WTC11 (cell line): Measurements from ENCODE around the gene MAPT. TPM values are rescaled to one million over a fixed set of nuclear protein-coding genes. Genes with fewer than 3 reads are reported as not detected.

ENCODE experiments used
- ATAC-seq: fragments of 200-7000 bp; cut with Tn5 transposase; 2 replicates; pipeline ENCODE4 v1.10.0; 2021; ENCODE audit warnings: mild to moderate bottlenecking, moderate library complexity
- CTCF ChIA-PET: fragments of 300-600 bp; sonication (Branson Sonifier 250); formaldehyde crosslinking; loops from one replicate; lab custom pipeline; 2021; ENCODE audit warnings: antibody characterized with exemption; lab: Charles Lee
- POLR2A ChIA-PET: fragments of 350-600 bp; sonication (Branson Sonifier 250); formaldehyde crosslinking; loops from one replicate; lab custom pipeline; 2021; ENCODE audit warnings: antibody characterized with exemption; lab: Charles Lee
- DNase-seq: peaks from one replicate; pipeline ENCODE4 v3.0.0; 2021; ENCODE audit warnings: low spot score
- H3K27ac Mint-ChIP-seq: 2 replicates; pipeline ENCODE4 v1.8.0; 2021; ENCODE audit warnings: mixed read lengths
- H3K27me3 Mint-ChIP-seq: 2 replicates; pipeline ENCODE4 v1.8.0; 2021; ENCODE audit warnings: low read depth, mild to moderate bottlenecking, moderate library complexity, mixed read lengths
- H3K36me3 Mint-ChIP-seq: 2 replicates; pipeline ENCODE4 v1.8.0; 2021; ENCODE audit warnings: mixed read lengths
- H3K4me1 Mint-ChIP-seq: 2 replicates; pipeline ENCODE4 v1.8.0; 2022; ENCODE audit warnings: mixed read lengths
- H3K4me3 Mint-ChIP-seq: 2 replicates; pipeline ENCODE4 v1.8.0; 2021; ENCODE audit warnings: mild to moderate bottlenecking, moderate library complexity, mixed read lengths
- H3K9me3 Mint-ChIP-seq: 2 replicates; pipeline ENCODE4 v1.8.0; 2021; ENCODE audit warnings: mixed read lengths
- FOXK1 ChIP-seq: sonication (generic); formaldehyde crosslinking; IDR thresholded peaks from 2 replicates; pipeline ENCODE4 v1.8.0; 2022; ENCODE audit warnings: mild to moderate bottlenecking, moderate library complexity, missing genetic modification reagents
- GABPB1 ChIP-seq: sonication (generic); formaldehyde crosslinking; IDR thresholded peaks from 2 replicates; pipeline ENCODE4 v1.8.1; 2023; ENCODE audit warnings: mild to moderate bottlenecking, missing genetic modification reagents
- GTF2I ChIP-seq: fragments of 250-450 bp; sonication (Bioruptor Pico); conservative IDR thresholded peaks from 2 replicates; pipeline ENCODE4 v1.4.0; 2021; ENCODE audit warnings: mild to moderate bottlenecking
- ZNF396 ChIP-seq: fragments of 250-450 bp; sonication (Bioruptor Pico); IDR thresholded peaks from 2 replicates; pipeline ENCODE4 v1.8.0; 2021; ENCODE audit warnings: mild to moderate bottlenecking, moderate library complexity, borderline replicate concordance
- ZNF423 ChIP-seq: fragments of 250-450 bp; sonication (Bioruptor Pico); IDR thresholded peaks from 2 replicates; pipeline ENCODE4 v2.1.2; 2022; ENCODE audit warnings: mild to moderate bottlenecking, moderate library complexity
- total RNA-seq: library from RNA; stranded (reverse); gene quantifications from 3 replicates; pipeline ENCODE4 v1.2.3, GENCODE V29; 2021
- TF ChIP-seq, protein P1 (sequence below): sonication (generic); formaldehyde crosslinking; IDR thresholded peaks from 2 replicates; pipeline ENCODE4 v1.8.1; 2023; ENCODE audit warnings: mild to moderate bottlenecking, missing genetic modification reagents, borderline replicate concordance
- TF ChIP-seq, protein P2 (sequence below): fragments of 250-450 bp; sonication (Bioruptor Pico); IDR thresholded peaks from 2 replicates; pipeline ENCODE4 v1.9.0; 2021; ENCODE audit warnings: mild to moderate bottlenecking
- TF ChIP-seq, protein P3 (sequence below): fragments of 250-450 bp; sonication (Bioruptor Pico); IDR thresholded peaks from 2 replicates; pipeline ENCODE4 v1.8.0; 2021; ENCODE audit warnings: mild to moderate bottlenecking
- TF ChIP-seq, protein P4 (sequence below): sonication (generic); formaldehyde crosslinking; IDR thresholded peaks from 2 replicates; pipeline ENCODE4 v1.8.0; 2023; ENCODE audit warnings: missing genetic modification reagents, mild to moderate bottlenecking, borderline replicate concordance
- TF ChIP-seq, protein P5 (sequence below): sonication (generic); formaldehyde crosslinking; IDR thresholded peaks from 2 replicates; pipeline ENCODE4 v1.8.1; 2023; ENCODE audit warnings: mild to moderate bottlenecking, missing genetic modification reagents, moderate library complexity
- TF ChIP-seq, protein P6 (sequence below): sonication (generic); formaldehyde crosslinking; IDR thresholded peaks from 2 replicates; pipeline ENCODE4 v1.8.1; 2022; ENCODE audit warnings: low read depth, missing genetic modification reagents, borderline replicate concordance
- TF ChIP-seq, protein P7 (sequence below): sonication (generic); formaldehyde crosslinking; IDR thresholded peaks from 2 replicates; pipeline ENCODE4 v1.8.0; 2022; ENCODE audit warnings: mild to moderate bottlenecking, missing genetic modification reagents
- TF ChIP-seq, protein P8 (sequence below): fragments of 250-450 bp; sonication (Bioruptor Pico); IDR thresholded peaks from 2 replicates; pipeline ENCODE4 v1.9.0; 2021; ENCODE audit warnings: moderate library complexity, mild to moderate bottlenecking, inconsistent platforms, borderline replicate concordance
- TF ChIP-seq, protein P9 (sequence below): sonication (generic); formaldehyde crosslinking; IDR thresholded peaks from 2 replicates; pipeline ENCODE4 v1.8.1; 2022; ENCODE audit warnings: mild to moderate bottlenecking, moderate library complexity, missing genetic modification reagents

MAPT gene
- total RNA-seq, 1 experiment from 2014 or later, result 2.2 TPM

DNA sequence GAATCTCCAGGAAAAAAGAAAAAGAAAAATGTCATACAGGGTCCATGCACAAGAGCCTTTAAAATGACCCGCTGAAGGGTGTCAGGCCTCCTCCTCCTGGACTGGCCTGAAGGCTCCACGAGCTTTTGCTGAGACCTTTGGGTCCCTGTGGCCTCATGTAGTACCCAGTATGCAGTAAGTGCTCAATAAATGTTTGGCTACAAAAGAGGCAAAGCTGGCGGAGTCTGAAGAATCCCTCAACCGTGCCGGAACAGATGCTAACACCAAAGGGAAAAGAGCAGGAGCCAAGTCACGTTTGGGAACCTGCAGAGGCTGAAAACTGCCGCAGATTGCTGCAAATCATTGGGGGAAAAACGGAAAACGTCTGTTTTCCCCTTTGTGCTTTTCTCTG lies 105.5 kb downstream of the MAPT start (continued):
- TF ChIP-seq, protein P1, sequence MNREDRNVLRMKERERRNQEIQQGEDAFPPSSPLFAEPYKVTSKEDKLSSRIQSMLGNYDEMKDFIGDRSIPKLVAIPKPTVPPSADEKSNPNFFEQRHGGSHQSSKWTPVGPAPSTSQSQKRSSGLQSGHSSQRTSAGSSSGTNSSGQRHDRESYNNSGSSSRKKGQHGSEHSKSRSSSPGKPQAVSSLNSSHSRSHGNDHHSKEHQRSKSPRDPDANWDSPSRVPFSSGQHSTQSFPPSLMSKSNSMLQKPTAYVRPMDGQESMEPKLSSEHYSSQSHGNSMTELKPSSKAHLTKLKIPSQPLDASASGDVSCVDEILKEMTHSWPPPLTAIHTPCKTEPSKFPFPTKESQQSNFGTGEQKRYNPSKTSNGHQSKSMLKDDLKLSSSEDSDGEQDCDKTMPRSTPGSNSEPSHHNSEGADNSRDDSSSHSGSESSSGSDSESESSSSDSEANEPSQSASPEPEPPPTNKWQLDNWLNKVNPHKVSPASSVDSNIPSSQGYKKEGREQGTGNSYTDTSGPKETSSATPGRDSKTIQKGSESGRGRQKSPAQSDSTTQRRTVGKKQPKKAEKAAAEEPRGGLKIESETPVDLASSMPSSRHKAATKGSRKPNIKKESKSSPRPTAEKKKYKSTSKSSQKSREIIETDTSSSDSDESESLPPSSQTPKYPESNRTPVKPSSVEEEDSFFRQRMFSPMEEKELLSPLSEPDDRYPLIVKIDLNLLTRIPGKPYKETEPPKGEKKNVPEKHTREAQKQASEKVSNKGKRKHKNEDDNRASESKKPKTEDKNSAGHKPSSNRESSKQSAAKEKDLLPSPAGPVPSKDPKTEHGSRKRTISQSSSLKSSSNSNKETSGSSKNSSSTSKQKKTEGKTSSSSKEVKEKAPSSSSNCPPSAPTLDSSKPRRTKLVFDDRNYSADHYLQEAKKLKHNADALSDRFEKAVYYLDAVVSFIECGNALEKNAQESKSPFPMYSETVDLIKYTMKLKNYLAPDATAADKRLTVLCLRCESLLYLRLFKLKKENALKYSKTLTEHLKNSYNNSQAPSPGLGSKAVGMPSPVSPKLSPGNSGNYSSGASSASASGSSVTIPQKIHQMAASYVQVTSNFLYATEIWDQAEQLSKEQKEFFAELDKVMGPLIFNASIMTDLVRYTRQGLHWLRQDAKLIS, result no peak
- TF ChIP-seq, protein P2, sequence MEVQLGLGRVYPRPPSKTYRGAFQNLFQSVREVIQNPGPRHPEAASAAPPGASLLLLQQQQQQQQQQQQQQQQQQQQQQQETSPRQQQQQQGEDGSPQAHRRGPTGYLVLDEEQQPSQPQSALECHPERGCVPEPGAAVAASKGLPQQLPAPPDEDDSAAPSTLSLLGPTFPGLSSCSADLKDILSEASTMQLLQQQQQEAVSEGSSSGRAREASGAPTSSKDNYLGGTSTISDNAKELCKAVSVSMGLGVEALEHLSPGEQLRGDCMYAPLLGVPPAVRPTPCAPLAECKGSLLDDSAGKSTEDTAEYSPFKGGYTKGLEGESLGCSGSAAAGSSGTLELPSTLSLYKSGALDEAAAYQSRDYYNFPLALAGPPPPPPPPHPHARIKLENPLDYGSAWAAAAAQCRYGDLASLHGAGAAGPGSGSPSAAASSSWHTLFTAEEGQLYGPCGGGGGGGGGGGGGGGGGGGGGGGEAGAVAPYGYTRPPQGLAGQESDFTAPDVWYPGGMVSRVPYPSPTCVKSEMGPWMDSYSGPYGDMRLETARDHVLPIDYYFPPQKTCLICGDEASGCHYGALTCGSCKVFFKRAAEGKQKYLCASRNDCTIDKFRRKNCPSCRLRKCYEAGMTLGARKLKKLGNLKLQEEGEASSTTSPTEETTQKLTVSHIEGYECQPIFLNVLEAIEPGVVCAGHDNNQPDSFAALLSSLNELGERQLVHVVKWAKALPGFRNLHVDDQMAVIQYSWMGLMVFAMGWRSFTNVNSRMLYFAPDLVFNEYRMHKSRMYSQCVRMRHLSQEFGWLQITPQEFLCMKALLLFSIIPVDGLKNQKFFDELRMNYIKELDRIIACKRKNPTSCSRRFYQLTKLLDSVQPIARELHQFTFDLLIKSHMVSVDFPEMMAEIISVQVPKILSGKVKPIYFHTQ (CRISPR knock-in tag), result no peak
- TF ChIP-seq, protein P3, sequence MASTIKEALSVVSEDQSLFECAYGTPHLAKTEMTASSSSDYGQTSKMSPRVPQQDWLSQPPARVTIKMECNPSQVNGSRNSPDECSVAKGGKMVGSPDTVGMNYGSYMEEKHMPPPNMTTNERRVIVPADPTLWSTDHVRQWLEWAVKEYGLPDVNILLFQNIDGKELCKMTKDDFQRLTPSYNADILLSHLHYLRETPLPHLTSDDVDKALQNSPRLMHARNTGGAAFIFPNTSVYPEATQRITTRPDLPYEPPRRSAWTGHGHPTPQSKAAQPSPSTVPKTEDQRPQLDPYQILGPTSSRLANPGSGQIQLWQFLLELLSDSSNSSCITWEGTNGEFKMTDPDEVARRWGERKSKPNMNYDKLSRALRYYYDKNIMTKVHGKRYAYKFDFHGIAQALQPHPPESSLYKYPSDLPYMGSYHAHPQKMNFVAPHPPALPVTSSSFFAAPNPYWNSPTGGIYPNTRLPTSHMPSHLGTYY (CRISPR knock-in tag), result no peak
- TF ChIP-seq ZNF423 (CRISPR knock-in tag) (no peak), GABPB1 (CRISPR knock-in tag) (no peak), GTF2I (CRISPR knock-in tag) (no peak)
- TF ChIP-seq, protein P4, sequence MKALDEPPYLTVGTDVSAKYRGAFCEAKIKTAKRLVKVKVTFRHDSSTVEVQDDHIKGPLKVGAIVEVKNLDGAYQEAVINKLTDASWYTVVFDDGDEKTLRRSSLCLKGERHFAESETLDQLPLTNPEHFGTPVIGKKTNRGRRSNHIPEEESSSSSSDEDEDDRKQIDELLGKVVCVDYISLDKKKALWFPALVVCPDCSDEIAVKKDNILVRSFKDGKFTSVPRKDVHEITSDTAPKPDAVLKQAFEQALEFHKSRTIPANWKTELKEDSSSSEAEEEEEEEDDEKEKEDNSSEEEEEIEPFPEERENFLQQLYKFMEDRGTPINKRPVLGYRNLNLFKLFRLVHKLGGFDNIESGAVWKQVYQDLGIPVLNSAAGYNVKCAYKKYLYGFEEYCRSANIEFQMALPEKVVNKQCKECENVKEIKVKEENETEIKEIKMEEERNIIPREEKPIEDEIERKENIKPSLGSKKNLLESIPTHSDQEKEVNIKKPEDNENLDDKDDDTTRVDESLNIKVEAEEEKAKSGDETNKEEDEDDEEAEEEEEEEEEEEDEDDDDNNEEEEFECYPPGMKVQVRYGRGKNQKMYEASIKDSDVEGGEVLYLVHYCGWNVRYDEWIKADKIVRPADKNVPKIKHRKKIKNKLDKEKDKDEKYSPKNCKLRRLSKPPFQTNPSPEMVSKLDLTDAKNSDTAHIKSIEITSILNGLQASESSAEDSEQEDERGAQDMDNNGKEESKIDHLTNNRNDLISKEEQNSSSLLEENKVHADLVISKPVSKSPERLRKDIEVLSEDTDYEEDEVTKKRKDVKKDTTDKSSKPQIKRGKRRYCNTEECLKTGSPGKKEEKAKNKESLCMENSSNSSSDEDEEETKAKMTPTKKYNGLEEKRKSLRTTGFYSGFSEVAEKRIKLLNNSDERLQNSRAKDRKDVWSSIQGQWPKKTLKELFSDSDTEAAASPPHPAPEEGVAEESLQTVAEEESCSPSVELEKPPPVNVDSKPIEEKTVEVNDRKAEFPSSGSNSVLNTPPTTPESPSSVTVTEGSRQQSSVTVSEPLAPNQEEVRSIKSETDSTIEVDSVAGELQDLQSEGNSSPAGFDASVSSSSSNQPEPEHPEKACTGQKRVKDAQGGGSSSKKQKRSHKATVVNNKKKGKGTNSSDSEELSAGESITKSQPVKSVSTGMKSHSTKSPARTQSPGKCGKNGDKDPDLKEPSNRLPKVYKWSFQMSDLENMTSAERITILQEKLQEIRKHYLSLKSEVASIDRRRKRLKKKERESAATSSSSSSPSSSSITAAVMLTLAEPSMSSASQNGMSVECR (CRISPR knock-in tag), result no peak
- TF ChIP-seq, protein P5, sequence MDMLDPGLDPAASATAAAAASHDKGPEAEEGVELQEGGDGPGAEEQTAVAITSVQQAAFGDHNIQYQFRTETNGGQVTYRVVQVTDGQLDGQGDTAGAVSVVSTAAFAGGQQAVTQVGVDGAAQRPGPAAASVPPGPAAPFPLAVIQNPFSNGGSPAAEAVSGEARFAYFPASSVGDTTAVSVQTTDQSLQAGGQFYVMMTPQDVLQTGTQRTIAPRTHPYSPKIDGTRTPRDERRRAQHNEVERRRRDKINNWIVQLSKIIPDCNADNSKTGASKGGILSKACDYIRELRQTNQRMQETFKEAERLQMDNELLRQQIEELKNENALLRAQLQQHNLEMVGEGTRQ (CRISPR knock-in tag), result no peak
- TF ChIP-seq, protein P6, sequence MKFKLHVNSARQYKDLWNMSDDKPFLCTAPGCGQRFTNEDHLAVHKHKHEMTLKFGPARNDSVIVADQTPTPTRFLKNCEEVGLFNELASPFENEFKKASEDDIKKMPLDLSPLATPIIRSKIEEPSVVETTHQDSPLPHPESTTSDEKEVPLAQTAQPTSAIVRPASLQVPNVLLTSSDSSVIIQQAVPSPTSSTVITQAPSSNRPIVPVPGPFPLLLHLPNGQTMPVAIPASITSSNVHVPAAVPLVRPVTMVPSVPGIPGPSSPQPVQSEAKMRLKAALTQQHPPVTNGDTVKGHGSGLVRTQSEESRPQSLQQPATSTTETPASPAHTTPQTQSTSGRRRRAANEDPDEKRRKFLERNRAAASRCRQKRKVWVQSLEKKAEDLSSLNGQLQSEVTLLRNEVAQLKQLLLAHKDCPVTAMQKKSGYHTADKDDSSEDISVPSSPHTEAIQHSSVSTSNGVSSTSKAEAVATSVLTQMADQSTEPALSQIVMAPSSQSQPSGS, result no peak
- TF ChIP-seq, protein P7, sequence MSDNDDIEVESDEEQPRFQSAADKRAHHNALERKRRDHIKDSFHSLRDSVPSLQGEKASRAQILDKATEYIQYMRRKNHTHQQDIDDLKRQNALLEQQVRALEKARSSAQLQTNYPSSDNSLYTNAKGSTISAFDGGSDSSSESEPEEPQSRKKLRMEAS (CRISPR knock-in tag), result no peak

DNA sequence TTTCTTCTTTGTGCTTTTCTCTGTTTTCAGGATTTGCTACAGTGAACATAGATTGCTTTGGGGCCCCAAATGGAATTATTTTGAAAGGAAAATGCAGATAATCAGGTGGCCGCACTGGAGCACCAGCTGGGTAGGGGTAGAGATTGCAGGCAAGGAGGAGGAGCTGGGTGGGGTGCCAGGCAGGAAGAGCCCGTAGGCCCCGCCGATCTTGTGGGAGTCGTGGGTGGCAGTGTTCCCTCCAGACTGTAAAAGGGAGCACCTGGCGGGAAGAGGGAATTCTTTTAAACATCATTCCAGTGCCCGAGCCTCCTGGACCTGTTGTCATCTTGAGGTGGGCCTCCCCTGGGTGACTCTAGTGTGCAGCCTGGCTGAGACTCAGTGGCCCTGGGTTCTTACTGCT lies 105.9 kb downstream of the MAPT start:
- ATAC-seq (no peak), DNase-seq (no peak)
- Mint-ChIP-seq H3K9me3 (peaks cover 3% of the 10 kb centered on the region; the same call in 1 of the 2 replicates), H3K4me3 (no peak overlapping the region), H3K4me1 (no peaks in the 10 kb centered on the region), H3K27ac (no peak overlapping the region), H3K36me3 (no peaks in the 10 kb centered on the region), H3K27me3 (no peaks in the 10 kb centered on the region; the same call in 1 of the 2 replicates)
- ChIA-PET CTCF (interaction anchor here (1.0 to 4.1 kb wide), 3 partner anchors 10 to 213 kb away, joined by 4 to 20 read pairs (median 7); no protein-coding TSS in a partner anchor), POLR2A (no interaction called here)
- TF ChIP-seq ZNF396 (no peak), FOXK1 (CRISPR knock-in tag) (no peak)
- TF ChIP-seq, protein P8, sequence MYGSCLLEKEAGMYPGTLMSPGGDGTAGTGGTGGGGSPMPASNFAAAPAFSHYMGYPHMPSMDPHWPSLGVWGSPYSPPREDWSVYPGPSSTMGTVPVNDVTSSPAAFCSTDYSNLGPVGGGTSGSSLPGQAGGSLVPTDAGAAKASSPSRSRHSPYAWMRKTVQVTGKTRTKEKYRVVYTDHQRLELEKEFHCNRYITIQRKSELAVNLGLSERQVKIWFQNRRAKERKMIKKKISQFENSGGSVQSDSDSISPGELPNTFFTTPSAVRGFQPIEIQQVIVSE (CRISPR knock-in tag), result no peak
- TF ChIP-seq, protein P9, sequence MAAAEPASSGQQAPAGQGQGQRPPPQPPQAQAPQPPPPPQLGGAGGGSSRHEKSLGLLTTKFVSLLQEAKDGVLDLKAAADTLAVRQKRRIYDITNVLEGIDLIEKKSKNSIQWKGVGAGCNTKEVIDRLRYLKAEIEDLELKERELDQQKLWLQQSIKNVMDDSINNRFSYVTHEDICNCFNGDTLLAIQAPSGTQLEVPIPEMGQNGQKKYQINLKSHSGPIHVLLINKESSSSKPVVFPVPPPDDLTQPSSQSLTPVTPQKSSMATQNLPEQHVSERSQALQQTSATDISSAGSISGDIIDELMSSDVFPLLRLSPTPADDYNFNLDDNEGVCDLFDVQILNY (CRISPR knock-in tag), result no peak
